Central memory CD8-positive, alpha-beta T cell (primary cell): ENCODE data around the gene EXOC4.

Experiments used
- ATAC-seq: fragments of 150-1000 bp; cut with Tn5 transposase; replicated peaks from 2 replicates; pipeline ENCODE4 v1.10.0; 2022; ENCODE audit warnings: mild to moderate bottlenecking, moderate FRiP score, moderate number of reproducible peaks; ENCODE audit not compliant: poor library complexity, severe bottlenecking; ENCODE audit errors: extremely low read depth
- DNase-seq, 2 donors: peaks; one replicate each; pipeline ENCODE4 v3.0.0; 2021; ENCODE audit warnings: low spot score in 2 of 2
- H3K27ac Mint-ChIP-seq: one replicate; pipeline ENCODE4 v1.8.0; 2022; ENCODE audit warnings: low read depth, mild to moderate bottlenecking, moderate library complexity, mixed read lengths
- H3K27me3 Mint-ChIP-seq: one replicate; pipeline ENCODE4 v1.8.0; 2022; ENCODE audit warnings: mixed read lengths
- H3K36me3 Mint-ChIP-seq: one replicate; pipeline ENCODE4 v1.8.0; 2022; ENCODE audit warnings: mild to moderate bottlenecking, moderate library complexity, mixed read lengths; ENCODE audit not compliant: insufficient read depth
- H3K4me1 Mint-ChIP-seq: one replicate; pipeline ENCODE4 v1.8.0; 2022; ENCODE audit warnings: mixed read lengths
- H3K4me3 Mint-ChIP-seq: one replicate; pipeline ENCODE4 v1.8.0; 2022; ENCODE audit warnings: mild to moderate bottlenecking, moderate library complexity, mixed read lengths
- H3K9me3 Mint-ChIP-seq: one replicate; pipeline ENCODE4 v1.8.0; 2022; ENCODE audit warnings: mixed read lengths

Gene EXOC4

GRCh38 chr7:133997463-133997862 is 744.6 kb downstream of the EXOC4 start:
- Mint-ChIP-seq H3K36me3 (peaks cover 5% of the 10 kb centered on the region), H3K9me3 (no peaks in the 10 kb centered on the region), H3K4me3 (no peak overlapping the region), H3K27ac (no peak overlapping the region), H3K4me1 (no peaks in the 10 kb centered on the region), H3K27me3 (no peaks in the 10 kb centered on the region)
- ATAC-seq (no peak), DNase-seq (no peak)

DNA sequence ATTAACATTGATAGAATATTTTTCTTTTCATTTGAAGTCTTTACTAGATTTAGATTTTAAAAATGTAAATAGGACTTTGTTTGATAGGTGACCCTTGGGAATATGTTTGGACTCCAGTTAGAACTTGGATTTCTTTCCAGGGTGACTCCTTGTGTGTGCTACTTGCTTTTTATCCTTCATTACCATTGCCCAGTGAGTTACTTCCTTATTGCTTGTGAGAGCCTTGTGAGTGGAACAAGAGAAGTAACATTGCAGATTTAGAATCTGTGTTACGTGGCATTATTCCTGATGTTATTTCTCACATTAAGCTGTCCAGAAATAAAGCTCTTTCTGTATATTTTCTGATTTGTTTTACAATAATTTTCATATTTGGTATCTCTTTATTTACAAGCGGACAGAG is 746.3 kb downstream of the EXOC4 start:
- Mint-ChIP-seq H3K27me3 (no peaks in the 10 kb centered on the region), H3K4me1 (no peaks in the 10 kb centered on the region), H3K4me3 (no peak overlapping the region), H3K36me3 (peaks cover 5% of the 10 kb centered on the region), H3K27ac (no peak overlapping the region), H3K9me3 (no peaks in the 10 kb centered on the region)
- DNase-seq: no peak
- no peak for ATAC-seq

DNA sequence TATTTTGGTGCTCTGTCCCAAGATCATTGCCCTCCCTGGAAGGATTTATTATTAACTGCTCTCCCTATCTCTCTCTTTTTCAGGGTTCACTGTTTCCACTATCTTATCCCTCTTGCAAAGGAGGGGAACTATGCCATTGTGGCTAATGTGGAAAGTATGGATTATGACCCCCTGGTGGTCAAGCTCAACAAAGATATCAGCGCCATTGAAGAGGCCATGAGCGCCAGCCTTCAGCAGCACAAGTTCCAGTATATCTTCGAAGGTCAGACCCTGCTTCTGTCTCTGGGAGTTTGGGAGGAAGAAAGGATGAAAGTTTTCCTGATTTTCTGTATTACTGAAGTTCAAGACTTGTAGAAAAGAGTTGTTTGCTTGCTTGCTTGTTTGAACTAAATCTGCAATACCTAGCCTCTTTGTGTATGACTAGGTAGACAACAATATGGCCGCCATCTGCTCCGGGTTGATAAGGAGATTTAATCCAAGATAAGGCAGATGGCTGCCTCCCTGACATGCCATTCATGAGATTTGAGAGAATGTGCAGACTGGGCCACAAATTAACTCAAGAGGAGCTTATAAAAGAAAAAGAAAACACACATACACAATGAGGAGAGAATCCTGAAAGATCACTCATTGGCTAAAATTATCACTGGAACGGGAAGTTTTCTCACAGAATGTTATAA is 752.1 kb downstream of the EXOC4 start:
- no peaks in the 10 kb centered on the region for H3K27me3 Mint-ChIP-seq
- H3K27ac Mint-ChIP-seq: no peak overlapping the region
- DNase-seq: no peak
- no peak overlapping the region for H3K4me3 Mint-ChIP-seq
- H3K4me1 Mint-ChIP-seq: no peaks in the 10 kb centered on the region
- H3K9me3 Mint-ChIP-seq: no peaks in the 10 kb centered on the region
- H3K36me3 Mint-ChIP-seq: peaks cover 8% of the 10 kb centered on the region
- ATAC-seq: no peak

DNA sequence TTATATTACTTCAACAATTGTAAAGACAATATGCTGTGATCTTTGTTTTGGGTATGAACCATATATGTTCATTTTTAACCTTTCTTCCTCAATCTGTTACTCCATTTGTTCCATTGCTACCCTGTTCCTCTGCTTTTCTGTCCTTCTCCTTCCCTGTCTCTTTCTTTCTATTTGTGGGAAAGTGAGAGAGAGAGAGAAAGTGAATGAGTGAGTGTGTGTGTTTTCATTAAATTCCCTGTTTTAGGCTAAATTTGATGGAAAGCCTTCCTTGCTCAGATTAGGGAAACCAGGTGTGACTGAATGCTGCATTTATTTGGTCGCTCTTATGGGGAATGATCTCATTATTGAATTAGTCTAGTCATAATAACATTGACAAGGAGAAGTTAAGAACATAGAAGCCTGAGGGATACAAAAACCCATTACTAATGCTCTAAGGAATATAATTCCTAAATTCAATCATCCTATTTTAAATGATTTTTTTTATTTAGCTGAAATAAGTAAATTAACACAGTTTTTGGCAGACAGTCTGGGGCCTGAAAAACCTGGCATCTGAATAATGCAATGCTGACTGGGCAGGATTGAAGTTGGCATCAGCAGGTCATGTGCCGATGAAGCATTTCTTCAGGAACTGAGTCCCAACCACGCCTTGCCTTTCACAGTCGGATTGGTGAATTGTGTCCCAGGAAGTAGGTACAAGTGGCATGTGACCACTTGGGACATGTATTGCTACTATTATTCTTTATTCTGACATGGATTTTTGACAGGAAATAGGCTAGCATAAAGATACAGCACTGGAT is 756.6 kb downstream of the EXOC4 start:
- Mint-ChIP-seq H3K4me1 (no peaks in the 10 kb centered on the region), H3K4me3 (no peak overlapping the region), H3K27ac (no peak overlapping the region), H3K36me3 (peaks cover 9% of the 10 kb centered on the region), H3K9me3 (no peaks in the 10 kb centered on the region), H3K27me3 (no peaks in the 10 kb centered on the region)
- ATAC-seq: no peak
- DNase-seq: no peak

- Mint-ChIP-seq H3K27ac (no peak overlapping the region), H3K4me1 (no peaks in the 10 kb centered on the region), H3K4me3 (no peak overlapping the region), H3K36me3 (peaks cover 8% of the 10 kb centered on the region), H3K27me3 (no peaks in the 10 kb centered on the region), H3K9me3 (no peaks in the 10 kb centered on the region)
- ATAC-seq (no peak), DNase-seq (no peak)
These were observed 760.4 kb downstream of the EXOC4 start for GRCh38 chr7:134013249-134013648.

GRCh38 chr7:134014935-134015334 is 762.1 kb downstream of the EXOC4 start:
- Mint-ChIP-seq H3K4me3 (no peak overlapping the region), H3K9me3 (no peaks in the 10 kb centered on the region), H3K4me1 (no peaks in the 10 kb centered on the region), H3K36me3 (peaks cover 3% of the 10 kb centered on the region), H3K27me3 (no peaks in the 10 kb centered on the region), H3K27ac (no peak overlapping the region)
- ATAC-seq (no peak), DNase-seq (no peak)

DNA sequence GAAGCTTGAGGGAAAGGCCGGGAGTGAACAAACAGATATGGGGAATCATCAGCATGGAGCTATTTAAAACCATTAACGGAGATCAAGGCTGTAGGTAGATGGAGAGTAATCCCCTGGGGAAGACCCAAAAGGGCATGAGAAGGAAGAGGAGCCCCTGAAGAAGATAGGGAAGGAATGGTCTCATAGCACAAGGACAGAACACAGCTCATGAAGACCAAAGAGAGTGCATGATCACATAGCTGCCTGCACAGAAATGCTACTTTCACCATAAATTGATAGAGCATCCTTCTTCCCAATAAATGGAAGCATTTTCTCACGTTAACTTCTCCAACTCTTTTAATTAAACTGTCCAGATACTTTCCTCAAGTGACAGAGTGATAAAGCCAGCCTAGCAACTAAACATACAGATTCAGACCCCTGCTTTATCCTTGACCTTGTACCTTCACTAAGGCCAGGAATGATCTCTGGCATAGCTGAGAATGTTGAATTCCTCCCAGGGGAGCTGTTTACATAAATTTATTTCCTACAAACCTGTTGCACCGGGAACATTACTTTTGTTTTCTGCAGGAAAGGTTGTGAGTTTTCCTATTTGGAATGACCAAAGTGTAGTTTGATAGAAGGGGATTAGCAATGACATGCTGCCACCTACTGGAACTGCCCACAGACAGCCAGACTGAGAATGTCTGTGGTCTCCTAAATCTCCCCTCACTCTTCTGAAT is 763.5 kb downstream of the EXOC4 start:
- Mint-ChIP-seq H3K27me3 (no peaks in the 10 kb centered on the region), H3K27ac (no peak overlapping the region), H3K4me1 (no peaks in the 10 kb centered on the region), H3K9me3 (no peaks in the 10 kb centered on the region), H3K36me3 (peaks cover 3% of the 10 kb centered on the region), H3K4me3 (no peak overlapping the region)
- DNase-seq: no peak
- no peak for ATAC-seq

DNA sequence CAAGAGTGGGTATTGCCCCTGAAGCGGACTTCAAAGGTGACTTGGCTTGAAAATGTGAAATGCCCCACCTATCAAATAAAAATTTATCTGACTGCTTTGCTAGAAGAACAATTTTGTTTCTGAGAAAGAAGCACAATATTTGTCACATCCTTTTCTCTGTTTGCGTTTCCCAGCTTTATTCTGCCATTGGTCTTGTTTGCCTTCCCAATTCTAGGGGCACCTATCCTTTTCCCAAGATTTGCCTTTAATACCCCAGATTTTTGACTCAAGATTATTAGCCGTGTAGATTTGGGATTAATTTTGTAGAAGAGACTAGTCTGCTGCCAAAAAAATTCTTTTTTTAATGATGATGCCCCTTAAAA is 764.0 kb downstream of the EXOC4 start:
- ATAC-seq: no peak

GRCh38 chr7:134018306-134018705 is 765.4 kb downstream of the EXOC4 start:
- Mint-ChIP-seq H3K4me1 (no peaks in the 10 kb centered on the region), H3K27ac (no peak overlapping the region), H3K9me3 (no peaks in the 10 kb centered on the region), H3K4me3 (no peak overlapping the region), H3K36me3 (peaks cover 1% of the 10 kb centered on the region), H3K27me3 (no peaks in the 10 kb centered on the region)
- DNase-seq (no peak), ATAC-seq (no peak)

More for the DNA sequence above, 764.0 kb downstream of the EXOC4 start:
- no peaks in the 10 kb centered on the region for H3K36me3 Mint-ChIP-seq
- H3K4me3 Mint-ChIP-seq: no peak overlapping the region
- no peaks in the 10 kb centered on the region for H3K9me3 Mint-ChIP-seq
- H3K27ac Mint-ChIP-seq: no peak overlapping the region
- H3K4me1 Mint-ChIP-seq: no peaks in the 10 kb centered on the region
- H3K27me3 Mint-ChIP-seq: no peaks in the 10 kb centered on the region
- DNase-seq: no peak

- no peaks in the 10 kb centered on the region for H3K4me1 Mint-ChIP-seq
- ATAC-seq (no peak), DNase-seq (no peak)
- H3K27ac Mint-ChIP-seq: no peak overlapping the region
- H3K9me3 Mint-ChIP-seq: no peaks in the 10 kb centered on the region
- H3K36me3 Mint-ChIP-seq: peaks cover 1% of the 10 kb centered on the region
- no peak overlapping the region for H3K4me3 Mint-ChIP-seq
- H3K27me3 Mint-ChIP-seq: no peaks in the 10 kb centered on the region
These were observed 766.4 kb downstream of the EXOC4 start for GRCh38 chr7:134019251-134019650.

GRCh38 chr7:134021836-134022235 is 769.0 kb downstream of the EXOC4 start:
- no peaks in the 10 kb centered on the region for H3K9me3 Mint-ChIP-seq

DNA sequence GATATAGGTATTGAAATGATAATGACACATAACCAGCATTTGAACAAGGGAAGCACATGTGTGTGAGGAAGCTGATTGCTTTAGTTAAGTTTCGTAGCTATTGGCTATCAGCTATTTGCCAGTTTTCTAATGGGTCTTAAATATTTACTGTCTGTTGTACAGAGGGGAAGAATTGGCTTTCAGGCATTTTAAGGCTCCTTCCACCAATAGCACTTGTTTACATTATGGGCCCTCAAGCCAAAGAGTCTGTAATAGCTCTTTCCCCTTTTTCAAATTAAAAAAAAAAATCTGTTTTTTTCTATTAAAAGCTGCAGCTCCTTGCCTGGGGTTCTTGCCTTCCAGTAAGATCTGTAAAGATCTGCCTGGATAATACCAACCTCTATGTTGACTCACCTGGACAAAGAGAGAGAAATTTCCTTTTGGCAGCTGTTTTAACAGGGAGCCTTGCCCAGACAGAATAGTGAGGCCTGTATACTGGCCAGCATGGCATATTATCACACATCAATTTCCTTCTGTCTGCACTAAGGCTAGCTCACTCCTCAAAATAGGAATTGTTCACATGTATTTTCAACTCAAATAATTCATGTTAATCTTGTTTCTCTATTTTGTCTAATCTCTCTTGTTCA is 769.5 kb downstream of the EXOC4 start:
- no peak overlapping the region for H3K4me3 Mint-ChIP-seq
- ATAC-seq (no peak), DNase-seq (no peak)
- no peaks in the 10 kb centered on the region for H3K9me3 Mint-ChIP-seq
- H3K4me1 Mint-ChIP-seq: no peaks in the 10 kb centered on the region
- no peaks in the 10 kb centered on the region for H3K27me3 Mint-ChIP-seq
- no peak overlapping the region for H3K27ac Mint-ChIP-seq
- H3K36me3 Mint-ChIP-seq: peaks cover 1% of the 10 kb centered on the region

More at GRCh38 chr7:134021836-134022235, 769.0 kb downstream of the EXOC4 start:
- Mint-ChIP-seq H3K4me1 (no peaks in the 10 kb centered on the region), H3K4me3 (no peak overlapping the region), H3K36me3 (peaks cover 1% of the 10 kb centered on the region), H3K27me3 (no peaks in the 10 kb centered on the region), H3K27ac (no peak overlapping the region)
- ATAC-seq: no peak
- no peak for DNase-seq
